Endothelial cell of umbilical vein (primary cell): ENCODE results near the gene S100A13. TPM values are rescaled to one million over a fixed set of nuclear protein-coding genes. Genes with fewer than 3 reads are reported as not detected.

ENCODE experiments used
- BruUV-seq: library from RNA; stranded (reverse); fragments of 400-500 nt; replicated peaks from 2 replicates; lab custom pipeline; 2021; lab: Mats Ljungman, UMichigan
- CTCF ChIA-PET: fragments of 300-600, 350-600 bp; sonication (Branson Sonifier 250); formaldehyde crosslinking; loops from one replicate; lab custom pipeline; 2021; ENCODE audit warnings: antibody characterized with exemption, inconsistent platforms; lab: Charles Lee
- POLR2A ChIA-PET: fragments of 300-600, 350-600 bp; sonication (Branson Sonifier 250); formaldehyde crosslinking; loops from one replicate; lab custom pipeline; 2021; ENCODE audit warnings: antibody characterized with exemption, inconsistent platforms; lab: Charles Lee
- DNase-seq: peaks from one replicate; pipeline ENCODE4 v3.0.0-alpha.2; 2011; ENCODE audit warnings: low read depth, low spot score
- FAIRE-seq: peaks from 2 replicates; lab custom pipeline; 2011; peaks lifted over from hg19 to GRCh38; lab: Jason Lieb, UNC
- H2AFZ ChIP-seq: 2 replicates; pipeline ENCODE4 v1.6.0; 2012; ENCODE audit warnings: low read depth, low read length, control low read depth, inconsistent platforms
- H3K27ac ChIP-seq: 2 replicates; pipeline ENCODE4 v1.5.1; 2011; ENCODE audit warnings: low read depth, mild to moderate bottlenecking, control low read depth, low read length, moderate library complexity; ENCODE audit not compliant: insufficient read depth
- H3K27me3 ChIP-seq, 2 experiments: 2 replicates each; pipeline versions ENCODE4 v1.6.0 to v1.6.1; 2011; ENCODE audit warnings: low read length in 2 of 2, mixed read lengths in 1 of 2; ENCODE audit not compliant: control insufficient read depth in 2 of 2, insufficient read depth in 2 of 2
- H3K36me3 ChIP-seq, 2 experiments: 2 replicates in 1 of 2; 3 replicates in 1 of 2; pipeline ENCODE4 v1.5.1; 2011; ENCODE audit warnings: low read length in 2 of 2, mild to moderate bottlenecking in 1 of 2, moderate library complexity in 1 of 2; ENCODE audit not compliant: control insufficient read depth in 2 of 2, insufficient read depth in 2 of 2; ENCODE audit errors: extremely low read depth in 1 of 2
- H3K4me1 ChIP-seq: 3 replicates; pipeline ENCODE4 v1.5.1; 2011; ENCODE audit warnings: mild to moderate bottlenecking, low read length; ENCODE audit not compliant: control insufficient read depth, insufficient read depth; ENCODE audit errors: extremely low read depth
- H3K4me2 ChIP-seq: 2 replicates; pipeline ENCODE4 v1.6.1; 2011; ENCODE audit warnings: low read length, control low read depth, mixed read lengths; ENCODE audit not compliant: insufficient read depth
- H3K4me3 ChIP-seq, 3 experiments: fragments of 200-600 bp in 1 of 3; sonication (generic), shearing (Covaris generic) in 1 of 3; replicated peaks in 1 of 3; 2 replicates each; pipeline ENCODE4 v1.5.1; 2011 to 2016; ENCODE audit warnings: control low read depth in 3 of 3, low read length in 3 of 3, mild to moderate bottlenecking in 2 of 3, inconsistent platforms in 1 of 3, low read depth in 1 of 3, moderate library complexity in 1 of 3; ENCODE audit not compliant: insufficient read depth in 1 of 3
- H3K79me2 ChIP-seq: 2 replicates; pipeline ENCODE4 v1.6.0; 2012; ENCODE audit warnings: low read length, inconsistent platforms; ENCODE audit not compliant: control insufficient read depth, insufficient read depth
- H3K9ac ChIP-seq: replicated peaks from 2 replicates; pipeline ENCODE3; 2011; ENCODE audit warnings: low read length, control low read depth; ENCODE audit not compliant: insufficient read depth; ENCODE audit errors: extremely low read depth
- H3K9me1 ChIP-seq: replicated peaks from 3 replicates; pipeline ENCODE4 v1.6.0; 2011; ENCODE audit warnings: mild to moderate bottlenecking, low read length; ENCODE audit not compliant: control insufficient read depth, insufficient read depth; ENCODE audit errors: extremely low read depth
- H3K9me3 ChIP-seq: replicated peaks from 2 replicates; pipeline ENCODE4 v1.5.1; 2012; ENCODE audit warnings: low read length, inconsistent platforms; ENCODE audit not compliant: control insufficient read depth, insufficient read depth
- H4K20me1 ChIP-seq: replicated peaks from 2 replicates; pipeline ENCODE3; 2011; ENCODE audit warnings: mild to moderate bottlenecking, low read length; ENCODE audit not compliant: control insufficient read depth, insufficient read depth; ENCODE audit errors: extremely low read depth
- EZH2 ChIP-seq: IDR thresholded peaks from 2 replicates; pipeline ENCODE4 v1.6.1; 2012; ENCODE audit warnings: borderline replicate concordance, low read depth, mild to moderate bottlenecking, moderate library complexity, low read length, inconsistent platforms; ENCODE audit not compliant: severe bottlenecking
- FOS ChIP-seq: IDR thresholded peaks from 2 replicates; pipeline ENCODE4 v1.6.1; 2011; ENCODE audit warnings: mild to moderate bottlenecking, low read length, moderate library complexity, borderline replicate concordance; ENCODE audit not compliant: insufficient read depth
- GATA2 ChIP-seq: IDR thresholded peaks from 2 replicates; pipeline ENCODE4 v1.7.0; 2011; ENCODE audit warnings: low read depth, mild to moderate bottlenecking, moderate library complexity, mixed read lengths, low read length; ENCODE audit not compliant: insufficient read length, insufficient read depth
- JUN ChIP-seq: IDR thresholded peaks from 2 replicates; pipeline ENCODE4 v1.6.1; 2011; ENCODE audit warnings: borderline replicate concordance, low read depth; ENCODE audit not compliant: insufficient read length, insufficient read depth
- MYC ChIP-seq: IDR thresholded peaks from one replicate; pipeline ENCODE4 v1.6.1; 2011; ENCODE audit warnings: mild to moderate bottlenecking, low read depth, low read length
- POLR2A ChIP-seq: IDR thresholded peaks from 2 replicates; pipeline ENCODE4 v1.6.1; 2012; ENCODE audit warnings: low read depth, mild to moderate bottlenecking, control low read depth, low read length
- POLR2AphosphoS5 ChIP-seq: IDR thresholded peaks from 2 replicates; pipeline ENCODE4 v1.6.1; 2012; ENCODE audit warnings: low read depth, mild to moderate bottlenecking, control low read depth, low read length, moderate library complexity; ENCODE audit not compliant: insufficient read depth
- dilution Hi-C: fragments of 300-500 bp; cut with MboI; formaldehyde crosslinking; loops from one replicate; pipeline ENCODE4 v1.15.0; 2019; ENCODE audit warnings: low sequenced_read_pairs; ENCODE audit not compliant: extremely low pct_ligation_motif_present
- intact Hi-C: fragments of 100-400 bp; cut with micrococcal nuclease; formaldehyde crosslinking; loops from one replicate; pipeline ENCODE4 v1.10.0; 2022
- polyA plus RNA-seq, 4 experiments: library from polyadenylated mRNA; depleted of rRNA in 3 of 4; stranded (reverse) in 3 of 4; unstranded in 1 of 4; fragments of >200 nt; gene quantifications; 2 replicates each; pipeline versions ENCODE4 v1.2.1 to v1.2.3, GENCODE V29; 2011 to 2012; ENCODE audit warnings: missing spikeins in 1 of 4
- total RNA-seq: library from RNA; stranded (reverse); gene quantifications from 2 replicates; pipeline ENCODE4 v1.2.3, GENCODE V29; 2021
- TF ChIP-seq, protein P1 (sequence below), 2 donors: IDR thresholded peaks; 1 replicate in 1 of 2; 2 replicates in 1 of 2; pipeline ENCODE4 v1.5.1; 2011; ENCODE audit warnings: low read length in 2 of 2, mild to moderate bottlenecking in 2 of 2, moderate library complexity in 2 of 2, control low read depth in 1 of 2, inconsistent platforms in 1 of 2, low read depth in 1 of 2; ENCODE audit not compliant: insufficient read depth in 1 of 2; ENCODE audit errors: extremely low read depth in 1 of 2
- TF ChIP-seq, protein P2 (sequence below): IDR thresholded peaks from 2 replicates; pipeline ENCODE4 v1.6.1; 2011; ENCODE audit not compliant: insufficient read depth, insufficient read length

S100A13 gene
- total and polyA plus RNA-seq, 2 donors (not counting 3 experiments of a cell fraction or from before 2014, with no cell fraction given) = 155 to 360 TPM

DNA sequence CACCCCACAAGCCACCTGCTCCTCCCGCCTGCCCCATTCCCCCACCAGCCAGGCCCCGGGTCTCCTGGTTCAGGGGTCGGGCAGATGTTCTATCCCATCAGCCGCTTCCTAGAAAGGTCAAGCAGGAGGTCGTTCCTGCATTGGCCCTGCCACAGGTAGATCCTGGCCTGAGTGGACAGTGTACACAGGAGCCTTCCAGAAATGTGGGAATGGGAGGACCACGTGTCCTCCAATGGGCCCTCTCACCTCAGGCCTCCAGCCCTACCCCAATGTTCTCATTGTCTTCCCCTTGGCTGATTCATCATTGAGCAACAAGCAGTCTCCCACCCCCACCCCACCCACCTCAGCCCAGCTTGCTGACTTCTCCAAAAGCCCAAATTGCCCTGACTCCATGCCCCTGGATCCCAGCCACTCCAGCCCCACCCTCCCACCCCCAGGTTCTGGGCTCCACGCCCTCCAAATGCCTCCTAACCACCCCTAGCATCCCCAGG, 16.4 kb downstream of the S100A13 start:
- peak overlapping the region; percentile 51 for H3K4me2 ChIP-seq
- POLR2A ChIA-PET = interaction anchor here (0.8 to 4.9 kb wide), 3 partner anchors 12 to 23 kb away, joined by 3 to 43 read pairs (median 28); partner anchors contain the start of genes CHTOP, S100A1 and S100A13
- CTCF ChIA-PET = interaction anchor here (0.8 to 7.7 kb wide), 4 partner anchors 11 to 39 kb away, joined by 4 to 54 read pairs (median 24); partner anchors contain the start of genes S100A1 and S100A13
- no TSS peak for BruUV-seq
- TF ChIP-seq POLR2AphosphoS5 (no peak), JUN (no peak), FOS (no peak), MYC (no peak), EZH2 (no peak), GATA2 (no peak), POLR2A (no peak)
- TF ChIP-seq, protein P1, sequence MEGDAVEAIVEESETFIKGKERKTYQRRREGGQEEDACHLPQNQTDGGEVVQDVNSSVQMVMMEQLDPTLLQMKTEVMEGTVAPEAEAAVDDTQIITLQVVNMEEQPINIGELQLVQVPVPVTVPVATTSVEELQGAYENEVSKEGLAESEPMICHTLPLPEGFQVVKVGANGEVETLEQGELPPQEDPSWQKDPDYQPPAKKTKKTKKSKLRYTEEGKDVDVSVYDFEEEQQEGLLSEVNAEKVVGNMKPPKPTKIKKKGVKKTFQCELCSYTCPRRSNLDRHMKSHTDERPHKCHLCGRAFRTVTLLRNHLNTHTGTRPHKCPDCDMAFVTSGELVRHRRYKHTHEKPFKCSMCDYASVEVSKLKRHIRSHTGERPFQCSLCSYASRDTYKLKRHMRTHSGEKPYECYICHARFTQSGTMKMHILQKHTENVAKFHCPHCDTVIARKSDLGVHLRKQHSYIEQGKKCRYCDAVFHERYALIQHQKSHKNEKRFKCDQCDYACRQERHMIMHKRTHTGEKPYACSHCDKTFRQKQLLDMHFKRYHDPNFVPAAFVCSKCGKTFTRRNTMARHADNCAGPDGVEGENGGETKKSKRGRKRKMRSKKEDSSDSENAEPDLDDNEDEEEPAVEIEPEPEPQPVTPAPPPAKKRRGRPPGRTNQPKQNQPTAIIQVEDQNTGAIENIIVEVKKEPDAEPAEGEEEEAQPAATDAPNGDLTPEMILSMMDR (IDR thresholded peaks at IDR 0.05; ENCODE audit: extremely low read depth in 1 of 2, insufficient read depth in 1 of 2, low read depth in 1 of 2, low read length in 2 of 2) = no peak
- TF ChIP-seq, protein P2, sequence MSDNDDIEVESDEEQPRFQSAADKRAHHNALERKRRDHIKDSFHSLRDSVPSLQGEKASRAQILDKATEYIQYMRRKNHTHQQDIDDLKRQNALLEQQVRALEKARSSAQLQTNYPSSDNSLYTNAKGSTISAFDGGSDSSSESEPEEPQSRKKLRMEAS = no peak
- H3K79me2 ChIP-seq = peaks cover 45% of the 10 kb centered on the region
- H3K9ac ChIP-seq = no peak overlapping the region
- dilution Hi-C loops = no loop called here
- DNase-seq (no peak), FAIRE-seq (no peak)
- no peaks in the 10 kb centered on the region for H4K20me1 ChIP-seq
- no peak overlapping the region for H3K4me3 ChIP-seq
- H3K27ac ChIP-seq = peak overlapping the region; percentile 98
- no peaks in the 10 kb centered on the region for H3K9me3 ChIP-seq
- peaks cover 40% of the 10 kb centered on the region for H3K4me1 ChIP-seq
- H3K9me1 ChIP-seq = no peaks in the 10 kb centered on the region
- H3K36me3 ChIP-seq = peaks cover 13% of the 10 kb centered on the region in 2 experiments
- intact Hi-C loops = no loop called here
- no peak overlapping the region for H2AFZ ChIP-seq
- H3K27me3 ChIP-seq = no peaks in the 10 kb centered on the region
